Left lung (tissue), 10 donors: ENCODE data around the gene EDIL3. TPM values are rescaled to one million over a fixed set of nuclear protein-coding genes. Genes with fewer than 3 reads are reported as not detected.

Experiments
- ATAC-seq: fragments of 200-7000 bp; cut with Tn5 transposase; one replicate; pipeline ENCODE4 v1.9.1; 2020; ENCODE audit warnings: moderate library complexity
- DNase-seq, 4 donors: peaks; one replicate each; pipeline ENCODE4 v3.0.0-alpha.2; 2013 to 2020
- H3K27ac ChIP-seq, 2 donors: fragments of 200-600 bp; sonication (generic) in 1 of 2; one replicate each; pipeline versions ENCODE4 v1.5.0 to v1.8.0; 2020 to 2021
- H3K27me3 ChIP-seq, 2 donors: fragments of 200-600 bp; sonication (generic) in 1 of 2; one replicate each; pipeline versions ENCODE4 v1.5.0 to v1.8.0; 2020 to 2021
- H3K36me3 ChIP-seq, 2 donors: fragments of 200-600 bp; sonication (generic) in 1 of 2; one replicate each; pipeline versions ENCODE4 v1.5.0 to v1.8.0; 2020 to 2021
- H3K4me1 ChIP-seq, 2 donors: fragments of 200-600 bp; one replicate each; pipeline ENCODE4 v1.8.0; 2021
- H3K4me3 ChIP-seq, 2 donors: fragments of 200-600 bp; sonication (generic) in 1 of 2; one replicate each; pipeline versions ENCODE4 v1.5.0 to v1.8.0; 2020 to 2021; ENCODE audit warnings: mild to moderate bottlenecking in 1 of 2
- H3K9me3 ChIP-seq, 2 donors: fragments of 200-600 bp; sonication (generic) in 1 of 2; one replicate each; pipeline versions ENCODE4 v1.5.0 to v1.8.0; 2020 to 2021
- CTCF ChIP-seq, 2 donors: fragments of 200-600 bp; sonication (generic) in 1 of 2; IDR thresholded peaks; one replicate each; pipeline versions ENCODE4 v1.5.0 to v1.8.0; 2021; ENCODE audit warnings: antibody characterized with exemption in 2 of 2
- intact Hi-C, 2 donors: fragments of 100-400 bp; cut with DNase I; formaldehyde crosslinking; loops; one replicate each; pipeline versions ENCODE4 v1.11.2 to v1.14.2; 2022
- polyA plus RNA-seq, 6 donors: library from polyadenylated mRNA; unstranded; fragments of 120-200 nt; gene quantifications; one replicate each; pipeline ENCODE4 v1.2.1, GENCODE V29; 2013; ENCODE audit not compliant: insufficient read length in 6 of 6
- total RNA-seq, 2 donors: library from RNA; stranded (reverse); fragmentation: NEBNext Ultra II Directional; extraction: Animal tissue kit (Norgen Biotek cat#: 25700); gene quantifications; one replicate each; pipeline ENCODE4 v1.2.1, GENCODE V29; 2021
- donor health status: DM: no; HTN: yes; CAD: no.
- donor health status: DM: no; HTN: no; CAD: no.

The EDIL3 gene
- total and polyA plus RNA-seq, 8 donors, result 20.6 to 59.9 (median 42.3) TPM

DNA sequence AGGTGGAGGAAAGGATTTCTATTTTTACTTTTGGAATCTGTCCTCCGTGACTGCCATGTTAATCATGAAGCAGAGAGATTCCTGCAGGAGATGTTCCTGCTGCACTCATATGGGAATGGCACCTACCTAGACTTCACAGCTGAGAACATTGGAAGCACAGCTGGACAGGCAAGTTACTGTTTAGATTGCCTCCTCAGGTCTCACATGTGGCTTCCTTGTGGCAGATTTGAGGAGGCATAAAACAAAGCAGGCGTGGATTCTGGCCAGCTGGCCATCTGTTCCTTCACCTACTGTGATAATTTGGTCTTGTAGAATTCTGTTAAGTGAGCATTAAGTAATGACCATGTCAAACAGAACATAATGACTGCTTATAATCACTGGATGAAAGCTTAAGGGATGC is 193.4 kb downstream of the EDIL3 start:
- no peak overlapping the region for H3K4me3 ChIP-seq
- no peaks in the 10 kb centered on the region for H3K36me3 ChIP-seq
- H3K4me1 ChIP-seq, result no peaks in the 10 kb centered on the region
- ATAC-seq (no peak), DNase-seq (no peak)
- H3K27me3 ChIP-seq, result no peaks in the 10 kb centered on the region
- intact Hi-C loops, result no loop called here
- TF ChIP-seq CTCF (IDR thresholded peaks at IDR 0.05), result no peak
- H3K27ac ChIP-seq, result no peak overlapping the region
- no peaks in the 10 kb centered on the region for H3K9me3 ChIP-seq

DNA sequence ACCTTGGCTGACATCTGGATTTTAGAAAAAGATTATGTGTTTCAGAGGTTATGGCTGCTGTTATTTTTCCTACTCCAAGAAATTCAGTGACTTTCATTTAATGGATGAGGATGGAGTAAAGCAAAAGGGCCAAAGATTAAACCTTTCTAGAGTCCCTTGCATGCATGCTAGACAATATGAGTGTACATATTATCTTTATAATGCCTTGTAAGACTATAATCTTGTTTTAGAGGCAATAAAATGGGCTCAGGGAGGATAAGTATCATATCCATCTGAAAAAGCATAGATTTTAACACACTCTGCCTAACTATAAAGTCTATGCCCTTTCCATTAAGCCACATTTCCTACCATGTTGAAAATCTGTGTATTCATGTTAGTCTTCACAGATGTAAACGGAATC is 199.8 kb downstream of the EDIL3 start:
- no peaks in the 10 kb centered on the region for H3K27me3 ChIP-seq
- no peaks in the 10 kb centered on the region for H3K36me3 ChIP-seq
- no peak for ATAC-seq
- H3K9me3 ChIP-seq, result no peaks in the 10 kb centered on the region
- H3K4me3 ChIP-seq, result no peak overlapping the region
- H3K27ac ChIP-seq, result no peak overlapping the region
- TF ChIP-seq CTCF (IDR thresholded peaks at IDR 0.05), result no peak
- no peaks in the 10 kb centered on the region for H3K4me1 ChIP-seq
- no peak for DNase-seq
- intact Hi-C loops, result no loop called here

- DNase-seq (no peak), ATAC-seq (no peak)
- Histone ChIP-seq H3K4me3 (no peak overlapping the region), H3K36me3 (no peaks in the 10 kb centered on the region), H3K9me3 (no peaks in the 10 kb centered on the region), H3K27ac (no peak overlapping the region), H3K4me1 (no peaks in the 10 kb centered on the region), H3K27me3 (no peaks in the 10 kb centered on the region)
- TF ChIP-seq CTCF (IDR thresholded peaks at IDR 0.05), result no peak
- intact Hi-C loops, result no loop called here
These were observed 203.6 kb downstream of the EDIL3 start for GRCh38 chr5:84181093-84181492.

DNA sequence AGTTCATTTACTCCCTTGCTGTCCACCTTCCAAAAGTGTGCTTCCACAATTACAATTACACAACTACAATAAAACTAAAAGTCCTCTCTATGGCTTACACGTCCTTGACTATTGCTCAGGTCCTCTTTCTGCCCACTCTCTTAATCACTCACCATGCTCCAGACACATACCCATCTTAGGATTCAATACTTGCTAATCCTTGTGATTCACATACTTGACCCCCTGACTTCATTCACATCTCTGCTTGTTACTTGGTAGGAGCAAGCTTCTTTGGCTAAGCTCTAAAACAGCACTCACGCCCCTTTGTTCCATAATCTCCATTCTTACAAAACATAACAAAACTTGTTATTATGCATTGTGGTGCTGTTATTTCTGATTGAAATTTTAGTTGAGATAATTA is 215.8 kb downstream of the EDIL3 start:
- Histone ChIP-seq H3K27me3 (no peaks in the 10 kb centered on the region), H3K9me3 (no peaks in the 10 kb centered on the region), H3K4me1 (no peaks in the 10 kb centered on the region), H3K27ac (no peak overlapping the region), H3K36me3 (no peaks in the 10 kb centered on the region), H3K4me3 (no peak overlapping the region)
- TF ChIP-seq CTCF (IDR thresholded peaks at IDR 0.05), result no peak
- no peak for ATAC-seq
- no peak for DNase-seq
- intact Hi-C loops, result no loop called here

- peaks cover 0 to 2% of the 10 kb centered on the region in 2 donors for H3K9me3 ChIP-seq
- no peaks in the 10 kb centered on the region for H3K27me3 ChIP-seq
- no peak for TF ChIP-seq CTCF (IDR thresholded peaks at IDR 0.05)
- ATAC-seq (no peak), DNase-seq (no peak)
- H3K4me3 ChIP-seq, result no peak overlapping the region
- H3K36me3 ChIP-seq, result no peaks in the 10 kb centered on the region
- H3K4me1 ChIP-seq, result no peaks in the 10 kb centered on the region
- intact Hi-C loops, result no loop called here
- H3K27ac ChIP-seq, result no peak overlapping the region
These were observed 221.0 kb downstream of the EDIL3 start for GRCh38 chr5:84163671-84164070.
